ENCODE measurements around the gene TLE3.
"Not testable (repeated sequence)": the region's sequence is repeated elsewhere in the genome, so short reads cannot be mapped to it uniquely, and the experiment has no call there.

Gene TLE3

DNA sequence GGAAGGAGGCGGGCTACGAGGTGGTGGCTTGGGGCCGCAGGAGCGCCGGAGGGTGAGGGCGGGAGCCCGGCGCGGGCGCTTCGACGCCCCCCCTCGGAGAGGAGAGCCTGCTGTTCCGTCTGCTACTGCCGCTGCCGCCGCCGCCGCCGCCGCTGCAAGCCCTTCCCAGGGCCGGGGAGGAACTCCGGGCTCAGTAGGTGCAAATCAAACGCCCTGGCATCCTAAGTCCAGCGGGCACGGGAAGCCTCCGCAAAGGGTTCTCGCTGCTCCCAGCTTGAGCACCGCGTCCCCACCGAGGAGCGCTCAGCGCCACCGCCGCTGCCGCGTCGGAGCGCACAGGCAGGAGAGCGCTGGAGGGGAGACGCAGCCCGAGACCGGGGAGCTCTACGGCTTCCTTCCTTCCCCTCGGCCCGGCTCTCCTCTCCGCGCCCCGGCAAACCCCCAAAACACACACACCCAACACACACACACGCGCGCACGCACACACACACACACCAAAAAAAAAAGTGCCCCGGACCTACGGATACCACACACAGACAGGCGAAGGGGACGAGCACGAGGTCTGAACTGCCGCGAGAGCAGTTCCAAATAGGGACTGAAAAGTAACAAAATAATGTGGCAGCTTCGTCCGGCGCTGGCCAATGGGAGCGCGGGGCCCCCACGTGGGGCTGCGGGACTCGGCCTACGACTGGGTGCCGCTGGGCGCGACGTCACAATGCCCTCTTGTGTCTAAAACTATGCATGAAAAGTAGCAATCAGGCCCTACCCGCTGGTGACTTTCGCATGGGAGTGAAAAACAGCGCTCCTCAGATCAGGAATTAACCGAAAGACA, at the start of gene TLE3:
Gene TLE3, minus strand, starts transcription at position 597 of the 832 bp plus-strand sequence. CDS start 1,119 bp downstream, outside the sequence.
- peak; percentile 96 to 98 for DNase-seq
- peaks cover 60% of the 10 kb centered on the region for H3K4me1 Mint-ChIP-seq
- peak within 1 kb of the TSS; percentile 97 to 98 for H3K4me3 Mint-ChIP-seq
- H3K27ac Mint-ChIP-seq: peak within 1 kb of the TSS; percentile 97 to 98
- H3K27me3 Mint-ChIP-seq: peaks cover 20% of the 10 kb centered on the region
- ATAC-seq: peak; percentile 75
- H3K9me3 Mint-ChIP-seq: no peaks in the 10 kb centered on the region

DNA sequence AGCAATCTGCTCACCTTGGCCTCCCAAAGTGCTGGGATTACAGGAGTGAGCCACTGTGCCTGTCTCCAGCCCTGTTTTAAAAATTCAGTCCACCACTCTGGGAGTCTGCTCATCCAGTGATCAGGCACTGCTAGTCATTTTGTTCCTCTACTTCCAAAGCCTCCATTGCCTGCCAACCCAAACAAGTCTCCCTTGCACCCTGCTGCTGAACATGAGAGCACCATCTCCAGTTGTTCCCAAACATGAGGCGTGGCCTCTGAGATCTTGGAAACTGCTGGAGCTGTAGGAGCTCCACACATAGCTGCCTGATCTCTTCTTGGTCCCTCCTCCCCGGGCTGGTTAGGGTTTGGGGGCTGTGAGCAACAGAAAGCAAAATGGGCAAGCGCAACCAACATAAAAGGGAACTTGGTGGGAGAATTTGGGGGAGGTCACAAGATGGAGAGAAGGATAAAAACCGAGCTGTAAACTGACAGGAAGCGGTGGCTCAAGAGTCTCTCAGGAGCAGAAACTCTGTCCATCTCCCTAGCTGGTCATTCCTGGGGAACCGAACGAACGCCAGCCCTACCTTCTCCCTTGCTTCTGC, 49.6 kb upstream of the TLE3 start:
- no peak for ATAC-seq
- Mint-ChIP-seq H3K4me3 (no peak overlapping the region), H3K9me3 (no peaks in the 10 kb centered on the region), H3K27ac (no peak overlapping the region), H3K4me1 (peaks cover 19% of the 10 kb centered on the region), H3K27me3 (peaks cover 38% of the 10 kb centered on the region)
- DNase-seq: no peak

GRCh38 chr15:70146771-70147170, 49.1 kb upstream of the TLE3 start:
- Mint-ChIP-seq H3K27ac (no peak overlapping the region), H3K27me3 (peaks cover 38% of the 10 kb centered on the region), H3K4me3 (no peak overlapping the region), H3K9me3 (no peaks in the 10 kb centered on the region), H3K4me1 (peaks cover 24% of the 10 kb centered on the region)
- DNase-seq (no peak), ATAC-seq (no peak)

DNA sequence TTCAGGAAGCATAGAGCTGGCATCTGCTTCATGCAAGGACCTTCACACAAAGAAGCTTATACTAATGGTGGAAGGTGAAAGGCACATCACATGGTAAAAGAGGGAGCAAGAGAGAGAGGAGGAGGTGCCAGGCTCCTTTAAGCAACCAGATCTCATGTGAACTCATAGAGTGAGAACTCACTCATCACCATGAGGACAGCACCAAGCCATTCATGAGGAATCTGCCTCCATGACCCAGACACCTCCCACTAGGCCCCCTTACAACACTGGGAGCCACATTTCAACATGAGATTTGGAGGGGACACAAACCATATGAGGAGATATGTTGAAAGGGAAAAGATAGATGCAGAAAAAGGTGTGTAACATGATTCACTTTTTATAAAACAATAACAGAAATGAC, 48.4 kb upstream of the TLE3 start:
- H3K4me3 Mint-ChIP-seq: no peak overlapping the region
- H3K27me3 Mint-ChIP-seq: peaks cover 38% of the 10 kb centered on the region
- H3K4me1 Mint-ChIP-seq: peaks cover 30% of the 10 kb centered on the region
- H3K27ac Mint-ChIP-seq: no peak overlapping the region
- DNase-seq (no peak), ATAC-seq (no peak)
- H3K9me3 Mint-ChIP-seq: no peaks in the 10 kb centered on the region

DNA sequence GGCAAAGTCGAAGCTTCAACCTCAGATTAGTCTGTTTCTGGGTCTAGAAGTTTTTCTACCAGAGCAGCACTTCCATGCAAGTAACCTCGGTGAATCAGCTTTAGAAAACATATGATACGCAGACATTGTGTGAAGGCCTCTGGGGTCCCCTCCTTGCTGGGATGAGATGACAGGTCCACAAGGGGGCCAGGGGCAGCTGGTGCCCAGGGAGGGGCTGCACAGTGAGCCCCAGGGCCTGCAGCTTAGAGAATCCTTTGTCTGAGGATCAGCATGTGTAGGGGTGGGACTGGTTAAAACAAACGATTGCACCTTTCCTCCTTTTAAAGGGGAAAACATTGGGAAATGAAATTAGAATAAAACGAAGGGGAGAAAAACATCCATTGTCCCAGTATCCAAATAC, 47.5 kb upstream of the TLE3 start:
- no peak for DNase-seq
- no peak overlapping the region for H3K27ac Mint-ChIP-seq
- H3K4me1 Mint-ChIP-seq: peaks cover 39% of the 10 kb centered on the region
- no peaks in the 10 kb centered on the region for H3K9me3 Mint-ChIP-seq
- ATAC-seq: no peak
- no peak overlapping the region for H3K4me3 Mint-ChIP-seq
- peaks cover 38% of the 10 kb centered on the region for H3K27me3 Mint-ChIP-seq

DNA sequence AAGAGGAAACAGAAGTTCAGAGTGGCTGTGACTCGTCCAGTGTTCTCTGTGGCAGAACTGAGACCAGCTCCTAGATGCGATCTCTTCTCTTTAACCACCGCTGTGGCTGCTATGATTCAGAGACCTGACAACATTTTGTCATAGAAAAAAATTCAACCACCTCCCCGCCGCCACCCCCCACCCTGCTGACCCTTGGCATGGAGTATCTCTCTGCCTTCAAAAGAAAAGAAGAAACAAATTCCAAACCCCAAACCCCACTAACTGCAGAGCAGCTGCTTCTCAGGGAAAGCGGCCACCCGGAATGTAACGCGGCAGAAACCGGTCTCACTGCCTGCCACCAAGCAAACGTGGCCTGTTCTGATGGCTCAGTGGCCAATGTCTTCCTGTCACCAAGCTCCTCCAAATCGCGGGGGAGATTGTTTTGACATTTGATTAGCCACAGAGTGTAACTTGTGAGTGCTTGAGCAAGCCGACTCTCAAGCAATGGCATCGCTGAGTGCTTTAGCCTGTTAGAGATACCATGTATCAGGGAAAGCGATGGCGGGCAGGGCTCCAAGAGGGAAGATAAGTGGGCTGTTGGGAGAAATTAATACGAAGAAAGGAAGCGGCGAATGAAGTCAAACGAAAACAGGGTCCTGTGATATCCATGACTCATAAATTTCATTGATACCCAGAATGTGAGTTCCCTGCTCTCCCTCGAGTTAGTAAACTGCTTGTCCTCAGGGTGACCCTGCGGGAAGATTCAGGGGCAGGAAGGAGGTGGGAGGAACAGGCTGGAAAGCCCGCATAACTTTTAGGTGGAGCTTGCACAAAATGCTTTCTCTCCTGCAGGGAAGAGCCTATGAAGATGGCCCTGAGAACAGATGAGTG, 44.8 kb upstream of the TLE3 start:
- H3K4me1 Mint-ChIP-seq: peaks cover 39% of the 10 kb centered on the region
- no peaks in the 10 kb centered on the region for H3K9me3 Mint-ChIP-seq
- H3K27me3 Mint-ChIP-seq: peaks cover 42% of the 10 kb centered on the region
- H3K4me3 Mint-ChIP-seq: peak overlapping the region; percentile 17 to 23
- peak overlapping the region in 1 of 2 donors; percentile 11 for H3K27ac Mint-ChIP-seq
- DNase-seq (peak; percentile 38 to 71), ATAC-seq (peak; percentile 89)

- DNase-seq: peak in 1 of 2 donors; percentile 40
- peak overlapping the region in 1 of 2 donors; percentile 16 for H3K27ac Mint-ChIP-seq
- H3K4me1 Mint-ChIP-seq: peaks cover 34% of the 10 kb centered on the region
- H3K9me3 Mint-ChIP-seq: no peaks in the 10 kb centered on the region
- peaks cover 36% of the 10 kb centered on the region for H3K27me3 Mint-ChIP-seq
- peak overlapping the region in 1 of 2 donors; percentile 30 for H3K4me3 Mint-ChIP-seq
- ATAC-seq: peak; percentile 92
These were observed 44.3 kb upstream of the TLE3 start for GRCh38 chr15:70142072-70142321.

DNA sequence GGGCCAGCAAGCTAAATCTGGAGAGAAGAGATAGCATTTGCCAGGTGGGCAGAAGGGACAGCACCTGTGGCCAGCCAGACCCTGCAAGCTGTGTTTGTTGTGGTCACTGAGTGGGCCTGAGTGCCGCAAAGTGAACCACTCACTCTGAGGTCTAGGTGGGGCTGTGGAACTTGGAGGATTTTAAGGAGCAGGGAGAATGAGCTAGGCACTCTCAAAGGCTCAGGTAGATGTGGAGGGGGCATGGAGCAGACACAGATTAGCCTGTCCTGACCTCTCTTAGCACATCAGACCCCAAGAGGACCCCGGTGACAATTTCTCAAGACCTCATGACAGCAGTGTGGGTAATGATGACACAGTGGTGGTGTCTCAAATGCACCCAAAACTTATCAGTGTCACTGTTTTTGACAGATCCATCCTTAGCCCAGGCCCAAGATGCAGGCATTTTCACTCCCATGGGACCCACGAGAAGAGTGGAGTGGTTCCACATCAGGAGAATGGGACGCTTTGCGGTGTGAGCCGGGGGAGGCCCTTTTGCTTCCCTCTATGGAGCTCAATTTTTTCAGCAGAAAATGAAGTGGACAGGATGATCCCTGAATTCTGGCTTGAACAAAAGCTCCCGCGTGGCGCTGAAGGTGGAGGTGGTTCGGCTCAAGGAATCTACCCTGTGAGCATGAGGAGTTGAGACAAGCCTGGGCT, 43.8 kb upstream of the TLE3 start:
- Mint-ChIP-seq H3K4me3 (peak overlapping the region; percentile 60 to 74), H3K27me3 (peaks cover 35% of the 10 kb centered on the region), H3K9me3 (no peaks in the 10 kb centered on the region), H3K4me1 (peaks cover 34% of the 10 kb centered on the region), H3K27ac (peak overlapping the region; percentile 24 to 84)
- DNase-seq: peak; percentile 17 to 40
- peak; percentile 54 for ATAC-seq

- ATAC-seq (peak; percentile 18), DNase-seq (peak in 1 of 2 donors; percentile 24)
- Mint-ChIP-seq H3K4me3 (peak overlapping the region; percentile 60 to 74), H3K27ac (peak overlapping the region; percentile 24 to 84), H3K9me3 (no peaks in the 10 kb centered on the region), H3K4me1 (peaks cover 34% of the 10 kb centered on the region), H3K27me3 (peaks cover 35% of the 10 kb centered on the region)
These were observed 43.0 kb upstream of the TLE3 start for GRCh38 chr15:70140543-70141375.

- ATAC-seq: no peak
- Mint-ChIP-seq H3K27me3 (peaks cover 31% of the 10 kb centered on the region), H3K27ac (no peak overlapping the region), H3K9me3 (peaks cover 4 to 7% of the 10 kb centered on the region in 2 donors), H3K4me3 (no peak overlapping the region), H3K4me1 (peaks cover 34% of the 10 kb centered on the region)
- DNase-seq: no peak
These were observed 42.4 kb upstream of the TLE3 start for GRCh38 chr15:70140025-70140542.

DNA sequence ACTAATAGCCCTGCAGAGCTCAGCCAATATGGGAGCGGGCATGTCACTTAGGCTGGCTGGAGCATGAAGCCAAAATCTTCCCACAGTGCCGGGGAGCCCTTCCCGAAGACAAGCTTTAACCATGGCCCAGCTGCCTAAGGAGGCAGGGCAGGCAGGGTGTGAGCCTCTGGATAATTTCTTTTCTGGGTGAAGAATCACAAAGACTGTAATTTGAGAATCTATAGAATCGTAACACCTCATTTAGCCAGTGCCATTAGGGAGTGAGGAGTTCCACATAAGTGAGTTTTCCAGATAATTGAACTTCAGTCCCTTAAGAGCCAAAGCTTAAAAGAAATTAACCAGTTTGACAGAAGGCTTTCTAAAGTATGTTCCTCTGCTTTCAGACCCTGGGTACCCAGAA, 40.2 kb upstream of the TLE3 start:
- Mint-ChIP-seq H3K4me3 (no peak overlapping the region), H3K27me3 (peaks cover 20% of the 10 kb centered on the region), H3K27ac (no peak overlapping the region), H3K9me3 (peaks cover 6 to 7% of the 10 kb centered on the region in 2 donors), H3K4me1 (peaks cover 32% of the 10 kb centered on the region)
- DNase-seq (no peak), ATAC-seq (no peak)

- H3K9me3 Mint-ChIP-seq, H3K4me3 Mint-ChIP-seq, ATAC-seq, DNase-seq, H3K27ac Mint-ChIP-seq: not testable (repeated sequence)
- peaks cover 15% of the 10 kb centered on the region for H3K27me3 Mint-ChIP-seq
- peaks cover 23% of the 10 kb centered on the region for H3K4me1 Mint-ChIP-seq
These were observed 39.3 kb upstream of the TLE3 start for GRCh38 chr15:70137021-70137420.

- H3K27ac Mint-ChIP-seq: no peak overlapping the region
These were observed 36.2 kb upstream of the TLE3 start for GRCh38 chr15:70133781-70134421.

DNA sequence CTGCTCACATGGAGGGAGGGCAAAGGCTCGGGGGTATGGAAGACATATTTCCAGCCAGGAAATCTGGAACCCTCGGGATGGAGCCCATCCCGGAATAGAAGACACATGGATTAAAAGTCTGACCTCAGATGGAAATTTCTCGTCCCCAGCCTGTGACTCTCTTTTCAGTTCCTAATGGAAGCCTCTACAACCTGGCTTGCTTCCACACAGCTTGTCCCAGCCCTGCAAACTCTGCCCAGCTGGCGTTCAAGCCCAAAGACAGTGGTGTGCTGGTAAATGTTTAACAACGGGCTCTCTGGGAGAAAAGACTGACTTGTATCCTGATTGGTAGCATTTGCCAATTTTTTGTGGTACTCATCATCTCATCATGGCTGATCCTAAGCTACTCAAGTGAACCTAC, 35.6 kb upstream of the TLE3 start:
- no peak overlapping the region for H3K4me3 Mint-ChIP-seq
- DNase-seq: no peak
- H3K4me1 Mint-ChIP-seq: peaks cover 4% of the 10 kb centered on the region
- H3K27me3 Mint-ChIP-seq: no peaks in the 10 kb centered on the region
- H3K27ac Mint-ChIP-seq: no peak overlapping the region
- ATAC-seq: no peak
- H3K9me3 Mint-ChIP-seq: peaks cover 6 to 7% of the 10 kb centered on the region in 2 donors

More at GRCh38 chr15:70133781-70134421, 36.2 kb upstream of the TLE3 start:
- no peaks in the 10 kb centered on the region for H3K4me1 Mint-ChIP-seq
- no peak overlapping the region for H3K4me3 Mint-ChIP-seq
- no peak for ATAC-seq
- H3K9me3 Mint-ChIP-seq: peaks cover 6 to 7% of the 10 kb centered on the region in 2 donors
- DNase-seq: no peak
- peaks cover 5% of the 10 kb centered on the region for H3K27me3 Mint-ChIP-seq

Data from stimulated activated naive CD8-positive, alpha-beta T cell treated with anti-CD3 and anti-CD28 coated beads, Interleukin-15, amount 100 ng/mL, for 72 hours (primary cell).